Epithelial cell of esophagus (primary cell): ENCODE data around the gene MORC4.
"Not testable (repeated sequence)": the region's sequence is repeated elsewhere in the genome, so short reads cannot be mapped to it uniquely, and the experiment has no call there.

Experiments
- DNase-seq: peaks from one replicate; pipeline ENCODE4 v3.0.0; 2010; ENCODE audit warnings: low read depth
- H3K4me3 ChIP-seq: 2 replicates; pipeline ENCODE4 v1.5.1; 2011; ENCODE audit warnings: mild to moderate bottlenecking, low read length, control low read depth
- TF ChIP-seq, protein P1 (sequence below): IDR thresholded peaks from 2 replicates; pipeline ENCODE4 v1.5.1; 2011; ENCODE audit warnings: low read depth, mild to moderate bottlenecking, low read length, control low read depth, inconsistent platforms; ENCODE audit not compliant: insufficient read depth; ENCODE audit errors: missing control alignments

MORC4 gene

DNA sequence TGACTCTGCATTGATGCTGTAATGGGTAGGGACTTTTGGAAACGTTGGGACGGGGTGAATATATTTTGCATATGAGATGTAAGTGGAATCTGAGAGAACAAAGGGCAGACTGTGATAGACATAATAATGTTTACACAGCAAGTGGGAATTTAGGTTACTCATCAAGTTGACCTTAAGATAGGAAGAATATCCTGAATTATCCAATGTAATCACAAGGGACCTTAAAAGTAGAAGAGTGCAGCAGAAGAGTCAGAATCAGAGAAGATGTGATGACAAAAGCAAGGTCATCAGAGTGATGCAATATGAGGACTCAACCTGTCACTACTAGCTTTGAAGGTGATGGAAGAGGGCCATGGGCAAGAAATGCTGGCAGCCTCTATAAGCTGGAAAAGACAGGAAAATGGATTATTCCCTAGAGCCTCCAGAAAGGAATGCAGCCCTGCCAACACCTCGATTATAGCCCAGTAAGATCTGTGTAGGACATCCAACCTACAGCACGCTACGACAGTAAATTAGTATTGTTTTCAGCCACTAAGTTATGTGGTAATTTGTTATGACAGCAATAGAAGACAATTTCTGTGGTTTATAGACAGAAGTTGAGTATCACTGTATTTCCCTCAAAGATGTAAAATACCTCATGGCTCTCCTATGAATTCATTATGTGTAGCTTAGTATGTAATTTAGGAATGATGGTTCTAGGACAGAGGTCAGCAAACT is 26.4 kb downstream of the MORC4 start:
- no peak for DNase-seq
- TF ChIP-seq, protein P1, sequence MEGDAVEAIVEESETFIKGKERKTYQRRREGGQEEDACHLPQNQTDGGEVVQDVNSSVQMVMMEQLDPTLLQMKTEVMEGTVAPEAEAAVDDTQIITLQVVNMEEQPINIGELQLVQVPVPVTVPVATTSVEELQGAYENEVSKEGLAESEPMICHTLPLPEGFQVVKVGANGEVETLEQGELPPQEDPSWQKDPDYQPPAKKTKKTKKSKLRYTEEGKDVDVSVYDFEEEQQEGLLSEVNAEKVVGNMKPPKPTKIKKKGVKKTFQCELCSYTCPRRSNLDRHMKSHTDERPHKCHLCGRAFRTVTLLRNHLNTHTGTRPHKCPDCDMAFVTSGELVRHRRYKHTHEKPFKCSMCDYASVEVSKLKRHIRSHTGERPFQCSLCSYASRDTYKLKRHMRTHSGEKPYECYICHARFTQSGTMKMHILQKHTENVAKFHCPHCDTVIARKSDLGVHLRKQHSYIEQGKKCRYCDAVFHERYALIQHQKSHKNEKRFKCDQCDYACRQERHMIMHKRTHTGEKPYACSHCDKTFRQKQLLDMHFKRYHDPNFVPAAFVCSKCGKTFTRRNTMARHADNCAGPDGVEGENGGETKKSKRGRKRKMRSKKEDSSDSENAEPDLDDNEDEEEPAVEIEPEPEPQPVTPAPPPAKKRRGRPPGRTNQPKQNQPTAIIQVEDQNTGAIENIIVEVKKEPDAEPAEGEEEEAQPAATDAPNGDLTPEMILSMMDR: no peak
- H3K4me3 ChIP-seq: no peak overlapping the region

GRCh38 chrX:106972896-106973295 is 27.1 kb downstream of the MORC4 start:
- TF ChIP-seq, protein P1: no peak
- no peak overlapping the region for H3K4me3 ChIP-seq
- no peak for DNase-seq

DNA sequence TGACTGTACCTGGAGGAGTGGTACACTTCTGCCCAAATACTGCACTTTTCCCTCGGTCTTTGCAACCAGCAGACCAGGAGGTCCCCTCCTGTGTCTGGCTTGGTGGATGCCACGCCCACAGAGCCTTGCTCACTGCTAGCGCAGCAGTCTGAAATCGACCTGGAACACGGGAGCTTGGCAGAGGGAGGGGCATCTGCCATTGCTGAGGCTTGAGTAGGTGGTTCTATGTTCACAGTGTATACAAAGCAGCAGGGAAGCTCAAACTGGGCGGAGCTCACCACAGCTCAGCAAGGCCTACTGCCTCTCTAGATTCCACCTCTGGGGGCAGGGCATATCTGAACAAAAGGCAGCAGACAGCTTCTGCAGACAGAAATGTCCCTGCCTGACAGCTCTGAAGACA is 33.5 kb downstream of the MORC4 start:
- H3K4me3 ChIP-seq, DNase-seq: not testable (repeated sequence)

DNA sequence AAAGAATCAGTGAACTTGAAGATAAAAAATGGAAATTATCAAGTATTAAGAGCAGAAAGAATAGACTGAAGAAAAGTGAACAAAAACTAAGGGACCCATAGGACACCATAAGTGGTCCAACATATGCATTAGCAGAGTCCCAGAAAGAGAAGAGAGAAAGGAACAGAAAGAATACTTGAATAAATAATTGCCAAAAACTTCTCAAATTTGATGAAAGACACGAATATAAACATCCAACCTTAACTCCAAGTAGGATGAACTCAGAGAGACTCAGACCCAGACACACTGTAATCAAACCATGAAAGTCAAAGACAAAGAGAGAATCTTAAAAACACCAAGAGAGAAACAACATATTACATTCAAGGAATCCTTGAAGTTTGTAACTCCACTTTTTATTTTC is 35.7 kb downstream of the MORC4 start:
- TF ChIP-seq, protein P1: no peak
- no peak for DNase-seq
- H3K4me3 ChIP-seq: no peak overlapping the region

DNA sequence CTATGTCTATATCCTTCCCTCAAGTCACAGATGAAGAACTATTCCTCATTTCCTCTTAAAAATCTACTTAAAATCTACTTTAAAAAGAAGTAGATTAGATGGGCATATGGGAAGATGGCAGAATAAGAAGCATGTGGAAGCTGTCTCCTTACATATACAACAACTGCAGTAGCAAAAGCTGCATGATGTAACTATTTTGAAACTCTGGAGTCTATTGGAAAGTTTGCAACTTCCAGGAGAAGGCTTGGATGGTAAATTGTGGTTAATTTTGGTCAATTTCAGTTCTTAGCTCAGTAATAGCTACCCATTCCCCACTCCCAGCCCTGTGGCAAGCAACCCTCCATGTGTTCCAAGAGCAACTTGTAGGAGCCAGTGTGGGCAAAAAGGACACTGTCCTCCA is 36.9 kb downstream of the MORC4 start:
- DNase-seq: no peak
- TF ChIP-seq, protein P1: no peak
- H3K4me3 ChIP-seq: no peak overlapping the region

DNA sequence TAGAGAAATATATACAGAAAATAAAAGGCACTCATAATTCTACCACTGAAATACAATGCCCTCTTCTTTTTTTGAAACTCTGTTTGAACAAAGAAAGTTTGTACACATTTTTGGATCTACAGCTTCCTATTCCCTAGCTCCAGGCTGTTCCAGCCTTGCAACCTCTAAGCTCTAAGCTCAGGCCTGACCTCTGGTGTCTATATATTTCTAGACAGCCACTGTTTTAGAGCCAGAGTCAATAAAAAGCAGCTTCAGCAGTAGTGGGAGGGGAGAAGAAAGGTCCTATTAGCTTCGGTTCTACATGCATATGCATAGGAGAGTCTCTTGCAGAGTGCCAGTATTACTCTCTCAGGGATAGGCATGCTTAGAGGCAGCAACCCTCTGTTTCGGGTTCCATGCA is 40.1 kb downstream of the MORC4 start:
- DNase-seq: peak; percentile 21
- H3K4me3 ChIP-seq: no peak overlapping the region
- TF ChIP-seq, protein P1: peak; percentile 13

DNA sequence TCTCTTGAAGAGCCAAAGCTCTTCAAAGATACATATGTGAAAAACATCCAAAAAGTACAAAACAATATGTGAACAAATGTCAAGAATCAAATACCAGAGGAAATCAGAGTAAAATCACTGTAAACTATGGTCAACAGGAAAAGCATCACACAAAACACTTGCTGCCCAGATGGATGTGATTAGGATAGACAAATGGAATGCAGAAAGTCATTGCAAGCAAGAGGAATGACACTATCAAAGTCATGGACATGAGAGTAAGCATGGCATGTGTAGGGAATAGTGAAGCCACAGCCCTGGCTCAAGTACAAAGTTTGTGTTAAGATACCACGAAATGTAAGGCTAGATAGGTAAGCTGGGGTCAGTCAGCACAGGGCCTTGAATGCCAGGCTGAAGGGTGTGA is 42.2 kb downstream of the MORC4 start:
- DNase-seq: no peak
- TF ChIP-seq, protein P1: no peak
- no peak overlapping the region for H3K4me3 ChIP-seq
